ENCODE data around the gene TNFRSF11A. TPM values are rescaled to one million over a fixed set of nuclear protein-coding genes. Genes with fewer than 3 reads are reported as not detected.

TNFRSF11A gene
- total RNA-seq, 1 experiment from 2014 or later, result 0.16 TPM

GRCh38 chr18:62354151-62354550 lies 29.0 kb downstream of the TNFRSF11A start:
- no peak for TF ChIP-seq CTCF (IDR thresholded peaks at IDR 0.05; ENCODE audit: insufficient read depth in 1 of 2, low read depth in 1 of 2, low read length in 1 of 2, severe bottlenecking in 1 of 2, unreplicated experiment in 1 of 2)
- Mint-ChIP-seq H3K27me3 (ENCODE audit: insufficient read depth, unreplicated experiment) (no peaks in the 10 kb centered on the region), H3K4me3 (ENCODE audit: unreplicated experiment) (no peak overlapping the region), H3K9me3 (ENCODE audit: unreplicated experiment) (no peaks in the 10 kb centered on the region), H3K36me3 (ENCODE audit: insufficient read depth, unreplicated experiment) (no peaks in the 10 kb centered on the region), H3K4me1 (ENCODE audit: low read depth, unreplicated experiment) (no peaks in the 10 kb centered on the region), H3K27ac (ENCODE audit: unreplicated experiment) (no peak overlapping the region)
- Histone ChIP-seq H3K36me3 (ENCODE audit: control insufficient read depth, insufficient read depth, low read length) (no peaks in the 10 kb centered on the region), H3K4me3 (ENCODE audit: low read depth, low read length) (no peak overlapping the region), H3K9me3 (no peaks in the 10 kb centered on the region), H3K27me3 (replicated peaks; ENCODE audit: control insufficient read depth, insufficient read depth, low read length) (no peaks in the 10 kb centered on the region), H3K4me1 (no peaks in the 10 kb centered on the region)
- CTCF ChIA-PET, result no interaction called here
- DNase-seq, result no peak
- intact Hi-C loops (cut with micrococcal nuclease; ENCODE audit: unreplicated experiment), result no loop called here
- BruUV-seq (replicated peaks), result no TSS peak
- POLR2A ChIA-PET, result no interaction called here

- no peak for TF ChIP-seq CTCF (IDR thresholded peaks at IDR 0.05; ENCODE audit: insufficient read depth in 1 of 2, low read depth in 1 of 2, low read length in 1 of 2, severe bottlenecking in 1 of 2, unreplicated experiment in 1 of 2)
- Mint-ChIP-seq H3K27ac (ENCODE audit: unreplicated experiment) (no peak overlapping the region), H3K4me1 (ENCODE audit: low read depth, unreplicated experiment) (no peaks in the 10 kb centered on the region), H3K27me3 (ENCODE audit: insufficient read depth, unreplicated experiment) (no peaks in the 10 kb centered on the region), H3K4me3 (ENCODE audit: unreplicated experiment) (no peak overlapping the region), H3K9me3 (ENCODE audit: unreplicated experiment) (no peaks in the 10 kb centered on the region), H3K36me3 (ENCODE audit: insufficient read depth, unreplicated experiment) (no peaks in the 10 kb centered on the region)
- intact Hi-C loops (cut with micrococcal nuclease; ENCODE audit: unreplicated experiment), result no loop called here
- CTCF ChIA-PET, result no interaction called here
- no peak overlapping the region for H3K4me3 ChIP-seq (ENCODE audit: low read depth, low read length)
- DNase-seq, result no peak
- H3K27me3 ChIP-seq (replicated peaks; ENCODE audit: control insufficient read depth, insufficient read depth, low read length), result no peaks in the 10 kb centered on the region
- H3K4me1 ChIP-seq, result no peaks in the 10 kb centered on the region
- H3K9me3 ChIP-seq, result no peaks in the 10 kb centered on the region
- no peaks in the 10 kb centered on the region for H3K36me3 ChIP-seq (ENCODE audit: control insufficient read depth, insufficient read depth, low read length)
- POLR2A ChIA-PET, result no interaction called here
- no TSS peak for BruUV-seq (replicated peaks)
Measured at GRCh38 chr18:62357079-62357719, 32.1 kb downstream of the TNFRSF11A start.

GRCh38 chr18:62360805-62361204 lies 35.7 kb downstream of the TNFRSF11A start:
- intact Hi-C loops (cut with micrococcal nuclease; ENCODE audit: unreplicated experiment), result no loop called here
- Histone ChIP-seq H3K4me3 (ENCODE audit: low read depth, low read length) (no peak overlapping the region), H3K9me3 (no peaks in the 10 kb centered on the region), H3K36me3 (ENCODE audit: control insufficient read depth, insufficient read depth, low read length) (no peaks in the 10 kb centered on the region), H3K27me3 (replicated peaks; ENCODE audit: control insufficient read depth, insufficient read depth, low read length) (no peaks in the 10 kb centered on the region), H3K4me1 (no peaks in the 10 kb centered on the region)
- ChIA-PET CTCF (no interaction called here), POLR2A (no interaction called here)
- H3K27me3 Mint-ChIP-seq (ENCODE audit: insufficient read depth, unreplicated experiment), result no peaks in the 10 kb centered on the region
- H3K27ac Mint-ChIP-seq (ENCODE audit: unreplicated experiment), result no peak overlapping the region
- TF ChIP-seq CTCF (IDR thresholded peaks at IDR 0.05; ENCODE audit: insufficient read depth in 1 of 2, low read depth in 1 of 2, low read length in 1 of 2, severe bottlenecking in 1 of 2, unreplicated experiment in 1 of 2), result no peak
- no peak overlapping the region for H3K4me3 Mint-ChIP-seq (ENCODE audit: unreplicated experiment)
- no peaks in the 10 kb centered on the region for H3K36me3 Mint-ChIP-seq (ENCODE audit: insufficient read depth, unreplicated experiment)
- H3K9me3 Mint-ChIP-seq (ENCODE audit: unreplicated experiment), result no peaks in the 10 kb centered on the region
- DNase-seq, result no peak
- H3K4me1 Mint-ChIP-seq (ENCODE audit: low read depth, unreplicated experiment), result no peaks in the 10 kb centered on the region
- no TSS peak for BruUV-seq (replicated peaks)
